G401.6 (cell line): ENCODE measurements around the gene FAM124A.

Experiments
- FAIRE-seq: peaks from 2 replicates; lab custom pipeline; 2012; peaks lifted over from hg19 to GRCh38; lab: Jason Lieb, UNC

FAM124A gene

GRCh38 chr13:51220706-51221105 is 1.5 kb upstream of the FAM124A start:
- no peak for FAIRE-seq

- FAIRE-seq, result no peak
These were observed 1.1 kb upstream of the FAM124A start for GRCh38 chr13:51221108-51221507.

GRCh38 chr13:51221674-51222036 is 543 bp upstream of the FAM124A start:
- no peak for FAIRE-seq

- no peak for FAIRE-seq
These were observed 725 bp downstream of the FAM124A start for GRCh38 chr13:51222686-51223559.

- FAIRE-seq, result no peak
These were observed 1.5 kb downstream of the FAM124A start for GRCh38 chr13:51223560-51224270.

GRCh38 chr13:51225029-51225428 is 2.8 kb downstream of the FAM124A start:
- FAIRE-seq, result no peak

- no peak for FAIRE-seq
These were observed 5.2 kb downstream of the FAM124A start for GRCh38 chr13:51227404-51227803.

- no peak for FAIRE-seq
These were observed 7.0 kb downstream of the FAM124A start for GRCh38 chr13:51229101-51229719.

- no peak for FAIRE-seq
These were observed 7.5 kb downstream of the FAM124A start for GRCh38 chr13:51229731-51230130.

GRCh38 chr13:51230477-51231105 is 8.4 kb downstream of the FAM124A start:
- FAIRE-seq, result no peak

- no peak for FAIRE-seq
These were observed 9.3 kb downstream of the FAM124A start for GRCh38 chr13:51231456-51231855.

- no peak for FAIRE-seq
These were observed 10.1 kb downstream of the FAM124A start for GRCh38 chr13:51232328-51232727.

GRCh38 chr13:51233117-51233826 is 11.1 kb downstream of the FAM124A start:
- FAIRE-seq, result no peak

GRCh38 chr13:51234676-51235075 is 12.5 kb downstream of the FAM124A start:
- no peak for FAIRE-seq

- FAIRE-seq, result no peak
These were observed 13.0 kb downstream of the FAM124A start for GRCh38 chr13:51235186-51235585.

GRCh38 chr13:51235756-51236490 is 13.7 kb downstream of the FAM124A start:
- no peak for FAIRE-seq

GRCh38 chr13:51236491-51236792 is 14.2 kb downstream of the FAM124A start:
- no peak for FAIRE-seq

GRCh38 chr13:51237386-51237785 is 15.2 kb downstream of the FAM124A start:
- no peak for FAIRE-seq

GRCh38 chr13:51237887-51238286 is 15.7 kb downstream of the FAM124A start:
- no peak for FAIRE-seq

- no peak for FAIRE-seq
These were observed 18.0 kb downstream of the FAM124A start for GRCh38 chr13:51240178-51240577.

GRCh38 chr13:51240958-51241357 is 18.8 kb downstream of the FAM124A start:
- no peak for FAIRE-seq

- FAIRE-seq, result no peak
These were observed 19.5 kb downstream of the FAM124A start for GRCh38 chr13:51241720-51242119.
